GM21825 (cell line): Measurements from ENCODE around the gene LY6G6C.
"Not testable (repeated sequence)": the region's sequence is repeated elsewhere in the genome, so short reads cannot be mapped to it uniquely, and the experiment has no call there.

Experiments used
- ATAC-seq: cut with Tn5 transposase; IDR thresholded peaks from one replicate; pipeline ENCODE4 v1.9.1; 2021; ENCODE audit warnings: mild to moderate bottlenecking, moderate library complexity; ENCODE audit not compliant: unreplicated experiment

The LY6G6C gene

GRCh38 chr6:31709157-31709556, 12.4 kb downstream of the LY6G6C start:
- not testable (repeated sequence) for ATAC-seq

DNA sequence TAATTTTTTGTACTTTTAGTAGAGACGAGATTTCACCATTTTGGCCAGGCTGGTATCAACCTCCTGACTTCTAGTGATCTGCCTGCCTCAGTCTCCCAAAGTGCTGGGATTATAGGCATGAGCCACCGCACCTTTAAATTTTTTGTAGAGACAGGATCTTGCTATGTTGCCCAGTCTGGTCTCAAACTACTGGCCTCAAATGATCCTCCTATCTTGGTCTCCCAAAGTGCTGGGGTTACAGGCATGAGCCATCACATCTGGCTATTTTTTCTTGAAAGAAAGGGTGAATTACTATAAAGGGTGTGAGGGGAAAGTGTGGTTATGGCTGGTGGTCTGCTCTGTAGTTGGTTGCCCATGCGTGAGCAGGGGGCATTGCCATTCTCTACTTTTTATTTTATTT, 13.3 kb downstream of the LY6G6C start:
- ATAC-seq: no peak

- no peak for ATAC-seq
Observed at GRCh38 chr6:31707701-31708100, 13.8 kb downstream of the LY6G6C start.

- ATAC-seq: no peak
Observed at GRCh38 chr6:31706599-31706998, 14.9 kb downstream of the LY6G6C start, which contains the start of gene LY6G6F. TSS of gene LY6G6F (plus strand) at chr6:31706866. CDS start at chr6:31706907, 41 bp downstream.

DNA sequence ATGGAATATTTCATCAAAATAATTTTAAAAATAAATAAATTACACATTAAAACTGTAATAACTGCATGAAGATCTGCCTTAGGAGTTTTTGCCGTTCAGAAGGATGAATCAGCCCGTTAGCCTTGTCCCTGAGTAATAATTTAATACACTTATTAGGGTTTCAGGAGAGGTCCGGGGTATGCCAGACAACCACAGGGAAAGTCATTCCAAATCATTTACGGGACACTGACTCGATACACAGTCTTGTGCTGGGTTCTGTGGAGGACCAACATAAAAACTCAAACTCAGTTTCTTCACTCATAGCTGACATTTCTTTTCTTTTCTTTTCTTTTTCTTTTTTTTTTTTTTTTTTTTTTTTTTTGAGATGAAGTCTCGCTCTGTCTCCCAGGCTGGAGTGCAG, 15.6 kb downstream of the LY6G6C start:
- no peak for ATAC-seq

- ATAC-seq: peak; percentile 89
Observed at GRCh38 chr6:31702819-31703716, 18.5 kb downstream of the LY6G6C start, which contains the start of gene ABHD16A. TSS of gene ABHD16A (minus strand) at chr6:31703324. CDS start at chr6:31703281, 43 bp downstream.

DNA sequence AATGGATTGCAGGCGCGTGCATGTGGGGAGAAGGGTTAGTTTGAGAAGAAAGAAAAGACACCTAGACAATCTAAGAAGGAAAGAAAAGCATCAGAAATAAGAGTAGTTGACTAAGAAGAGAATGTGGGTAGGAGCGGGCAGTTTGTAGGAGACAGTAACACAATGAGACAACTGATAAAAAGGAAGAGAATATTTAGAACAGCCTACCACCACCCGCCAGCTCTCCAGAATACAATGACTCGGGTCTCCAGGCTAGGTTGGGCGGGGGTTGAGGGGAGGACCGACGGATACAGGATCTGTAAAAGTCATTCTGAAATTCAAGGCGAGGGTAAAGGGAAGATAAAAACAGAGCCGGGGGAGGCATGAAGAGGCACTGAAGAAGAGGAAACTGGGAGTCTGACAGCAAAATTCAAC, 19.1 kb downstream of the LY6G6C start:
- no peak for ATAC-seq

GRCh38 chr6:31701666-31702404, 19.7 kb downstream of the LY6G6C start:
- ATAC-seq: no peak

DNA sequence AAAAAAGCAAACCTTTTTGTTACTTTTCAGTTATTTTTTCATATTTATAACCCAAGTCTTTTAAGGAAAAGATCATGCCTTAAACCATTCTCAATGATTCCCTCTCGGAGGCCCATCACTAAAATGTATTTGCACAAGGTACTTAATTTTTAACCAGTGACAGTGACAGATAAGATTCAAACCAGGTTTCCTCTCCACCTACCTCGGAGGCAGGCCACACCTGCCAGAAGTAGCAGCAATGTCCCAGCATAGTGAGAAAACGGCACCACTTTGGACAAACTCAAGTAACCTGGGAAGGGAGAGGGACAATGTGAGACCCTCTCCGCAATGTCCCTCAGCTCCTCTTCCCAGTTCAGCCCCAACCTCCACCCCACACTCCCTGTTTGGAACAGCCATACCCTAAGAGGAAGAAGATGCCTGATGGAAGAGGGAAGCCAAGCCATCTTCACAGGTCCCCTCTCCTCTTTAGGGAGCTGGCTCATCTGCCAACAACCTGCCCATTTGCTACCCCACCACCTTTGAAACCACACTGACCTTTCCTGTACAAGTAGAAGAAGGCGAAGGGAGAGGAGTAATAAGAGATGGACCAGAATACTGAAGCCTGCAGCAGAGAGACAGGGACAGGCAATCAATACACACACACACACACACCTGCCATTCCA, 20.7 kb downstream of the LY6G6C start:
- ATAC-seq: no peak

DNA sequence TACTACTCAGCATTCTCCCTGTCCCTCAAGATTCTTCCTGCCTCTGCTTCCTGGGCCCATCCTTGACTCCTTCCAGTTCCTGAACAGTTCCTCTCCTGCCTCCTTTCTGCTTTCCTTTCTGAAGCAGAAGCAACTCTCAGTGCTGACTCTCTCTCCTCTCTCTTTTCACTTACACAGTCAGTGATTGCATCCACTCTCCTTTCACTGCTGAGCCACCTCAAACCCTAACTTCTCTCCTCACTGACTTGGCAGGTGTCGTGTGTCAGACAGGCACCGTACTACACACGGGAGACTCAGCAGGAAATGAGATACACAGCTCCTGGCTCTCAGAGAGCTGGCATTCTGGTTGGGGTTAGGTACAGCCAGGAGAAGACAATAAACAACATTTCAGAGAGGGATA, 24.0 kb downstream of the LY6G6C start:
- ATAC-seq: no peak

DNA sequence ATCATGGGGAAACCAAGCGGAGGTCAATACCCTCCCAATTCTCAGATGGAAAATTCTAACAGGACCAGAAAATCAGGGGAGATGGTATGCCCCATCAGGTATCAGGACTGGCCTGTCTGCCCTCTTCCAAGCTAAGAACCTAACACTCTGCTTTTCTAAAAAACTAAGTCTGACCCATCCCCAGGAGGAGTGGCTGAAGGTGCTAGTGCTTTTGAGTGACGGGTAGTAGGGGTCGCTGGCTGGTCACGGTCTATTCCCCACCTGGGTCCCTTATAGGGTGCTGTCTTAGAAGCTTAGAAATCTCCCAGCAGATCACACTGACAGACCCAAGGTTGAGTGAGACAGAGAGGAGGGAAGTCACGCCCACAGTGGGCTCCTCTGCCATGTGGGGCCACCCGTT, 28.0 kb downstream of the LY6G6C start:
- no peak for ATAC-seq

- no peak for ATAC-seq
Observed at GRCh38 chr6:31692886-31693285, 28.7 kb downstream of the LY6G6C start.

DNA sequence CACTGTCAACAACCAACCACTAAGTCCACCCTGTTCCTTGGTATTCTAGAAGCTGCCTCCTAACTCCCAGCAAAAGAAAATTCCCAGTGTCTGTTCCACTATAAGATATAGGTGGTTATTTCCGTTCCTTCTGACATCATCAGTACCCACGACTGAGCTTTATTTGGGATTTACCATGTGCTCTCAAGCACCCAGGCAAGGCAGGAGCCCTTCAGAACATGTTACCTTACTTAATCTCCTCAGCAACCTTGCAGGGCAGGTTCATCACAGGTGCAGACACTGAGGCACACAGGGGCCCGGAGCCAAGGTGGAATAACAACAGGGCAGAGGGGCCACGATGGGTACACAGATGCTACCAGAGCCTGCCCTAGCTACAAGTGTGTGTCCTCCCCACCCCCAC, 29.2 kb downstream of the LY6G6C start:
- no peak for ATAC-seq

GRCh38 chr6:31691564-31692108, 29.9 kb downstream of the LY6G6C start:
- ATAC-seq: no peak

- ATAC-seq: no peak
Observed at GRCh38 chr6:31691078-31691463, 30.5 kb downstream of the LY6G6C start.

- ATAC-seq: no peak
Observed at GRCh38 chr6:31690231-31691077, 31.1 kb downstream of the LY6G6C start.

GRCh38 chr6:31689249-31690110, 32.1 kb downstream of the LY6G6C start:
- no peak for ATAC-seq

- no peak for ATAC-seq
Observed at GRCh38 chr6:31687860-31688693, 33.5 kb downstream of the LY6G6C start.
